ENCODE results near the gene CPLANE1.
"Not testable (repeated sequence)": the region's sequence is repeated elsewhere in the genome, so short reads cannot be mapped to it uniquely, and the experiment has no call there.

The CPLANE1 gene

DNA sequence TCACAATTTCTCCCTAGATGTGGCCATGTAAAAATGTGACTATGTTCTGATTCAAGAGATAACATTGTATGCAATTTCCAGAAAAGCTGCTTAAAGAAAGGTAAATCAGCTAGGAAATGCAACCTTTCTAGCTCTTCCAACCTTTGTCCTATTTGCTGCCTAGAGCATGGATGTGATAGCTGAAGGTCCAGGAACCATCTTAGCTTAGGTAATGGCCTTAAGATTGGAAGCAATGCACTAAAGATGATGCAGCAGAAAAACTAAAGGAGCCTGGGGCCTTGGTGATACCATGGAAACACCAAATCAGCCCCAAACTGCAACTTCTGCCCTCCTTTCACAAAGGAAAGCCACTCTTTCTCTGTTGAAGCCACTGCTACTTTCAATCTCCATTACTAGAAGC lies 27.0 kb downstream of the CPLANE1 start:
- no peak overlapping the region for H3K4me3 ChIP-seq (ENCODE audit: low read length)
- no peak for TF ChIP-seq CTCF (conservative IDR thresholded peaks at IDR 0.05; ENCODE audit: low read depth, low read length)
- DNase-seq (ENCODE audit: low read depth): no peak

DNA sequence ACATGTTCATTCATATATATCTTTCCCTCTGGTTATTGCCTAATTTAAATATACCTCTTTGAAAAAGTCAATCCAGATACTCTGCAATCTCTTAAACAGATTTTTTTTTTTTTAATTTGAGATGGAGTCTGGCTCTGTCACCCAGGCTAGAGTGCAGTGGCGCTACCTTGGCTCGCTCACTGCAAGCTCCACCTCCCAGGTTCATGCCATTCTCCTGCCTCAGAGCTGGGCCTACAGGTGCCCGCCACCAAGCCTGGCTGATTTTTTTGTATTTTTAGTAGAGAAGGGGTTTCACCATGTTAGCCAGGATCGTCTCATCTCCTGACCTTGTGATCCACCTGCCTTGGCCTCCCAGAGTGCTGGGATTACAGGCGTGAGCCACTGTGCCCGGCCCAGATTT lies 28.8 kb downstream of the CPLANE1 start:
- DNase-seq (ENCODE audit: low read depth); H3K4me3 ChIP-seq (ENCODE audit: low read length): not testable (repeated sequence)

GRCh38 chr5:37219384-37219783 lies 29.8 kb downstream of the CPLANE1 start:
- not testable (repeated sequence) for DNase-seq (ENCODE audit: low read depth); H3K4me3 ChIP-seq (ENCODE audit: low read length)

- no peak for DNase-seq (ENCODE audit: low read depth)
- no peak for TF ChIP-seq CTCF (conservative IDR thresholded peaks at IDR 0.05; ENCODE audit: low read depth, low read length)
- H3K4me3 ChIP-seq (ENCODE audit: low read length): no peak overlapping the region
Observed at GRCh38 chr5:37217976-37218375, 31.2 kb downstream of the CPLANE1 start.

GRCh38 chr5:37214550-37214949 lies 34.6 kb downstream of the CPLANE1 start:
- H3K4me3 ChIP-seq (ENCODE audit: low read length): no peak overlapping the region
- DNase-seq (ENCODE audit: low read depth): no peak
- TF ChIP-seq CTCF (conservative IDR thresholded peaks at IDR 0.05; ENCODE audit: low read depth, low read length): no peak

DNA sequence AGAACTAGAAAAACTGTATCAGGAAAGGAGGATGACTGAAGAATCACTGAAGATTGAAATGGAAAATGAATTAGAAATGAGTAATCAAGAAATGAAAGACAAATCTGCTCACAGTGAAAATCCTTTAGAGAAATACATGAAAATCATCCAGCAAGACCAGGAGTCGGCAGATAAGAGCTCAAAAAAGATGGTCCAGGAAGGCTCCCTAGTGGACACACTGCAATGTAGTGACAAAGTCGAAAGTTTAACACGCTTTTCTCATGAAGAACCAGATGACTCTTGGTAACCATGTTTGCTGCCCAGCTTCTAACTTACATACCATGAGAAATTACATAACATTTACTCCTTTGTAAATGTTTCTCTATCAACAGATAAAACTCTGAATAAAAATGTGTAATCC lies 37.1 kb downstream of the CPLANE1 start:
- DNase-seq (ENCODE audit: low read depth): no peak
- no peak for TF ChIP-seq CTCF (conservative IDR thresholded peaks at IDR 0.05; ENCODE audit: low read depth, low read length)
- no peak overlapping the region for H3K4me3 ChIP-seq (ENCODE audit: low read length)

- DNase-seq (ENCODE audit: low read depth): no peak
- no peak overlapping the region for H3K4me3 ChIP-seq (ENCODE audit: low read length)
- no peak for TF ChIP-seq CTCF (conservative IDR thresholded peaks at IDR 0.05; ENCODE audit: low read depth, low read length)
Observed at GRCh38 chr5:37211661-37212060, 37.5 kb downstream of the CPLANE1 start.

- DNase-seq (ENCODE audit: low read depth): no peak
- peak overlapping the region; percentile 18 for H3K4me3 ChIP-seq (ENCODE audit: low read length)
- TF ChIP-seq CTCF (conservative IDR thresholded peaks at IDR 0.05; ENCODE audit: low read depth, low read length): no peak
Observed at GRCh38 chr5:37208883-37209797, 40.0 kb downstream of the CPLANE1 start.

Measured in retinal pigment epithelial cell (primary cell).